Activated effector memory CD4-positive, alpha-beta T cell treated with Interleukin-2 at 50 U/mL for 16 hours (primary cell): ENCODE results near the gene MAP7D1.
"Not testable (repeated sequence)": the region's sequence is repeated elsewhere in the genome, so short reads cannot be mapped to it uniquely, and the experiment has no call there.

Source experiments
- DNase-seq: peaks from one replicate; pipeline ENCODE4 v3.0.0-alpha.2; 2020

Gene MAP7D1

GRCh38 chr1:36154765-36155407, 1.1 kb upstream of the MAP7D1 start:
- no peak for DNase-seq

GRCh38 chr1:36156329-36157114, 562 bp downstream of the MAP7D1 start:
- peak; percentile 56 for DNase-seq

GRCh38 chr1:36157115-36157903, 1.3 kb downstream of the MAP7D1 start:
- DNase-seq: no peak

GRCh38 chr1:36157973-36158826, 2.2 kb downstream of the MAP7D1 start:
- no peak for DNase-seq

- DNase-seq: not testable (repeated sequence)
Observed at GRCh38 chr1:36158827-36159252, 2.9 kb downstream of the MAP7D1 start.

- no peak for DNase-seq
Observed at GRCh38 chr1:36159614-36160387, 3.8 kb downstream of the MAP7D1 start.

GRCh38 chr1:36160388-36160948, 4.5 kb downstream of the MAP7D1 start:
- no peak for DNase-seq

- peak; percentile 66 for DNase-seq
Observed at GRCh38 chr1:36160949-36161485, 5.1 kb downstream of the MAP7D1 start.

- peak; percentile 37 for DNase-seq
Observed at GRCh38 chr1:36161641-36162531, 5.9 kb downstream of the MAP7D1 start.

GRCh38 chr1:36162680-36163239, 6.8 kb downstream of the MAP7D1 start:
- DNase-seq: no peak

- no peak for DNase-seq
Observed at GRCh38 chr1:36163426-36163825, 7.5 kb downstream of the MAP7D1 start.

GRCh38 chr1:36164361-36164760, 8.4 kb downstream of the MAP7D1 start:
- no peak for DNase-seq

GRCh38 chr1:36165145-36165544, 9.2 kb downstream of the MAP7D1 start:
- no peak for DNase-seq

GRCh38 chr1:36166136-36166535, 10.2 kb downstream of the MAP7D1 start:
- no peak for DNase-seq

- no peak for DNase-seq
Observed at GRCh38 chr1:36166938-36167905, 11.3 kb downstream of the MAP7D1 start.

- DNase-seq: no peak
Observed at GRCh38 chr1:36168514-36168913, 12.6 kb downstream of the MAP7D1 start.

GRCh38 chr1:36170643-36171412, 14.9 kb downstream of the MAP7D1 start:
- DNase-seq: no peak
